CD14-positive monocyte (primary cell): ENCODE measurements around the gene LDLRAD2. TPM values are rescaled to one million over a fixed set of nuclear protein-coding genes. Genes with fewer than 3 reads are reported as not detected.

Experiments
- DNase-seq, 3 donors: peaks; one replicate each; pipeline ENCODE4 v3.0.0-alpha.2; 2011 to 2022
- H2AFZ ChIP-seq: 2 replicates; pipeline ENCODE4 v1.6.0; 2012; ENCODE audit warnings: mild to moderate bottlenecking, low read depth, low read length, inconsistent platforms; ENCODE audit not compliant: insufficient read depth, poor library complexity, severe bottlenecking
- H3K27ac ChIP-seq, 2 donors: 1 replicate in 1 of 2; 2 replicates in 1 of 2; pipeline ENCODE4 v1.5.1; 2012 to 2013; ENCODE audit warnings: low read length in 2 of 2, control low read depth in 1 of 2, inconsistent platforms in 1 of 2, low read depth in 1 of 2, mild to moderate bottlenecking in 1 of 2
- H3K27me3 ChIP-seq, 2 donors: one replicate each; pipeline versions ENCODE4 v1.6.0 to v1.6.1; 2011 to 2013; ENCODE audit warnings: low read length in 2 of 2; ENCODE audit not compliant: control insufficient read depth in 2 of 2, insufficient read depth in 2 of 2
- H3K36me3 ChIP-seq, 2 donors: replicated peaks in 1 of 2; 1 replicate in 1 of 2; 2 replicates in 1 of 2; pipeline versions ENCODE4 v1.5.1 to v1.6.1; 2012 to 2013; ENCODE audit warnings: low read length in 2 of 2, control low read depth in 1 of 2, inconsistent platforms in 1 of 2, mild to moderate bottlenecking in 1 of 2; ENCODE audit not compliant: insufficient read depth in 2 of 2, control insufficient read depth in 1 of 2
- H3K4me1 ChIP-seq, 2 donors: 1 replicate in 1 of 2; 2 replicates in 1 of 2; pipeline versions ENCODE4 v1.5.1 to v1.6.1; 2012 to 2013; ENCODE audit warnings: low read length in 2 of 2, control low read depth in 1 of 2, inconsistent platforms in 1 of 2, mild to moderate bottlenecking in 1 of 2, moderate library complexity in 1 of 2; ENCODE audit not compliant: insufficient read depth in 2 of 2, control insufficient read depth in 1 of 2
- H3K4me2 ChIP-seq: replicated peaks from 2 replicates; pipeline ENCODE3; 2012; ENCODE audit warnings: low read length, moderate library complexity, mild to moderate bottlenecking; ENCODE audit not compliant: poor library complexity, severe bottlenecking; ENCODE audit errors: extremely low read depth
- H3K4me3 ChIP-seq, 3 experiments: fragments of 200-600 bp in 1 of 3; sonication (generic) in 1 of 3; replicated peaks in 1 of 3; 1 replicate in 2 of 3; 2 replicates in 1 of 3; pipeline ENCODE4 v1.5.1; 2011 to 2013; ENCODE audit warnings: low read length in 3 of 3, mild to moderate bottlenecking in 3 of 3, control low read depth in 2 of 3, low read depth in 2 of 3, inconsistent platforms in 1 of 3, moderate library complexity in 1 of 3
- H3K79me2 ChIP-seq: 2 replicates; pipeline ENCODE4 v1.6.0; 2012; ENCODE audit warnings: mild to moderate bottlenecking, control low read depth, inconsistent platforms, low read length, moderate library complexity; ENCODE audit not compliant: insufficient read depth
- H3K9ac ChIP-seq: 2 replicates; pipeline ENCODE4 v1.6.0; 2017; ENCODE audit warnings: low read length, mild to moderate bottlenecking; ENCODE audit not compliant: insufficient read depth, poor library complexity, severe bottlenecking
- H3K9me3 ChIP-seq, 2 donors: replicated peaks in 1 of 2; 1 replicate in 1 of 2; 2 replicates in 1 of 2; pipeline versions ENCODE4 v1.5.1 to v1.6.1; 2012 to 2013; ENCODE audit warnings: low read length in 2 of 2, control low read depth in 1 of 2; ENCODE audit not compliant: control insufficient read depth in 1 of 2, insufficient read depth in 1 of 2
- H4K20me1 ChIP-seq: 2 replicates; pipeline ENCODE4 v1.6.0; 2012; ENCODE audit warnings: mild to moderate bottlenecking, low read length, control low read depth, moderate library complexity; ENCODE audit not compliant: insufficient read depth
- H3K27ac Mint-ChIP-seq, 7 donors: one replicate each; pipeline ENCODE4 v1.8.0; 2020; ENCODE audit warnings: mild to moderate bottlenecking in 7 of 7, mixed read lengths in 7 of 7, moderate library complexity in 6 of 7, inconsistent platforms in 2 of 7
- H3K27me3 Mint-ChIP-seq, 3 donors: one replicate each; pipeline ENCODE4 v1.8.0; 2021 to 2022; ENCODE audit warnings: low read depth in 3 of 3, mild to moderate bottlenecking in 3 of 3, mixed read lengths in 3 of 3, moderate library complexity in 3 of 3, inconsistent platforms in 1 of 3
- H3K36me3 Mint-ChIP-seq, 2 donors: one replicate each; pipeline ENCODE4 v1.8.0; 2020; ENCODE audit warnings: mixed read lengths in 2 of 2, inconsistent platforms in 1 of 2, mild to moderate bottlenecking in 1 of 2
- H3K4me1 Mint-ChIP-seq: one replicate; pipeline ENCODE4 v1.8.0; 2020; ENCODE audit warnings: mild to moderate bottlenecking, mixed read lengths
- H3K4me3 Mint-ChIP-seq, 2 donors: one replicate each; pipeline ENCODE4 v1.8.0; 2020; ENCODE audit warnings: mild to moderate bottlenecking in 2 of 2, mixed read lengths in 2 of 2, moderate library complexity in 1 of 2
- H3K9me3 Mint-ChIP-seq, 7 donors: one replicate each; pipeline ENCODE4 v1.8.0; 2020 to 2022; ENCODE audit warnings: mixed read lengths in 7 of 7, mild to moderate bottlenecking in 6 of 7, moderate library complexity in 6 of 7, inconsistent platforms in 2 of 7
- WGBS: methylation state at CpG from one replicate; pipeline ENCODE4 v1.1.5; 2013; ENCODE audit warnings: missing lambda C conversion rate; ENCODE audit not compliant: insufficient coverage; 5-methylcytosine and 5-hydroxymethylcytosine counted together
- intact Hi-C, 2 donors: fragments of 100-400 bp; cut with micrococcal nuclease; formaldehyde crosslinking; loops; one replicate each; pipeline versions ENCODE4 v1.15.0 to v1.15.1; 2023
- polyA plus RNA-seq, 3 donors: library from polyadenylated mRNA; depleted of rRNA in 1 of 3; unstranded in 2 of 3; stranded (reverse) in 1 of 3; fragments of 300-500 nt in 2 of 3; fragments of >200 nt in 1 of 3; fragmentation: Illumina TruSeq in 2 of 3; gene quantifications; 1 replicate in 2 of 3; 2 replicates in 1 of 3; pipeline ENCODE4 v1.2.3, GENCODE V29; 2012 to 2021
- TF ChIP-seq, protein P1 (sequence below): fragments of 200-600 bp; IDR thresholded peaks from one replicate; pipeline ENCODE4 v1.8.0; 2022; ENCODE audit warnings: antibody characterized with exemption, mild to moderate bottlenecking

The LDLRAD2 gene
- polyA plus RNA-seq, 3 donors, result 0.63 TPM; not detected in 2

DNA sequence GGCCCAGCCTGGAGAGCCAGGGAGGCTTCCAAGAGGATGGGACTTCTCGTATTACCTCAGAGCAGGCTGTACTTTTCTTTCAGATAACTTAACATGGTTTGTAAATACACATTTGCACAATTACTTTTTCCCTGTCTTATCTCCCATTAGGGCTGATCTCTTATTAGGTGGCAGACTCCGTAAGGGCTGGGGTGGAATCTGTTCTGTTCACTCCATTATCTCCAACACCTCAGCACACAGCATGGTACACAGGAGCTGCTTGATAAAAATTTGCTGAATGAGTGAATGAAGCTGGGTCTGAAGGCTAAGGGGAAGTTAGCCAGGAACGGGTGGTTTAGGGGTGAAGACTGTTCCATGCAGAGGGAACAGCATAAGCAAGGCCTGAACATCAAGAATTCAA lies 48.9 kb downstream of the LDLRAD2 start:
- 67% methylated on average over 1 of the region's 3 CpGs for WGBS
- Mint-ChIP-seq H3K9me3 (peaks cover 5 to 18% (median 10%) of the 10 kb centered on the region in 7 donors), H3K4me1 (peaks cover 26% of the 10 kb centered on the region), H3K27me3 (peaks cover 0 to 5% (median 1%) of the 10 kb centered on the region in 3 donors), H3K4me3 (no peak overlapping the region), H3K27ac (no peak overlapping the region), H3K36me3 (peaks cover 0 to 5% of the 10 kb centered on the region in 2 donors)
- TF ChIP-seq, protein P1, sequence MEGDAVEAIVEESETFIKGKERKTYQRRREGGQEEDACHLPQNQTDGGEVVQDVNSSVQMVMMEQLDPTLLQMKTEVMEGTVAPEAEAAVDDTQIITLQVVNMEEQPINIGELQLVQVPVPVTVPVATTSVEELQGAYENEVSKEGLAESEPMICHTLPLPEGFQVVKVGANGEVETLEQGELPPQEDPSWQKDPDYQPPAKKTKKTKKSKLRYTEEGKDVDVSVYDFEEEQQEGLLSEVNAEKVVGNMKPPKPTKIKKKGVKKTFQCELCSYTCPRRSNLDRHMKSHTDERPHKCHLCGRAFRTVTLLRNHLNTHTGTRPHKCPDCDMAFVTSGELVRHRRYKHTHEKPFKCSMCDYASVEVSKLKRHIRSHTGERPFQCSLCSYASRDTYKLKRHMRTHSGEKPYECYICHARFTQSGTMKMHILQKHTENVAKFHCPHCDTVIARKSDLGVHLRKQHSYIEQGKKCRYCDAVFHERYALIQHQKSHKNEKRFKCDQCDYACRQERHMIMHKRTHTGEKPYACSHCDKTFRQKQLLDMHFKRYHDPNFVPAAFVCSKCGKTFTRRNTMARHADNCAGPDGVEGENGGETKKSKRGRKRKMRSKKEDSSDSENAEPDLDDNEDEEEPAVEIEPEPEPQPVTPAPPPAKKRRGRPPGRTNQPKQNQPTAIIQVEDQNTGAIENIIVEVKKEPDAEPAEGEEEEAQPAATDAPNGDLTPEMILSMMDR, result no peak
- Histone ChIP-seq H3K9me3 (peaks cover 0 to 13% of the 10 kb centered on the region in 2 donors), H3K36me3 (no peaks in the 10 kb centered on the region), H3K4me3 (no peak overlapping the region), H3K79me2 (no peaks in the 10 kb centered on the region), H3K4me1 (peaks cover 10 to 13% of the 10 kb centered on the region in 2 donors), H3K27ac (no peak overlapping the region), H2AFZ (no peak overlapping the region), H3K9ac (no peak overlapping the region), H3K27me3 (no peaks in the 10 kb centered on the region), H4K20me1 (no peaks in the 10 kb centered on the region), H3K4me2 (no peak overlapping the region)
- no peak for DNase-seq
- intact Hi-C loops, result no loop called here

DNA sequence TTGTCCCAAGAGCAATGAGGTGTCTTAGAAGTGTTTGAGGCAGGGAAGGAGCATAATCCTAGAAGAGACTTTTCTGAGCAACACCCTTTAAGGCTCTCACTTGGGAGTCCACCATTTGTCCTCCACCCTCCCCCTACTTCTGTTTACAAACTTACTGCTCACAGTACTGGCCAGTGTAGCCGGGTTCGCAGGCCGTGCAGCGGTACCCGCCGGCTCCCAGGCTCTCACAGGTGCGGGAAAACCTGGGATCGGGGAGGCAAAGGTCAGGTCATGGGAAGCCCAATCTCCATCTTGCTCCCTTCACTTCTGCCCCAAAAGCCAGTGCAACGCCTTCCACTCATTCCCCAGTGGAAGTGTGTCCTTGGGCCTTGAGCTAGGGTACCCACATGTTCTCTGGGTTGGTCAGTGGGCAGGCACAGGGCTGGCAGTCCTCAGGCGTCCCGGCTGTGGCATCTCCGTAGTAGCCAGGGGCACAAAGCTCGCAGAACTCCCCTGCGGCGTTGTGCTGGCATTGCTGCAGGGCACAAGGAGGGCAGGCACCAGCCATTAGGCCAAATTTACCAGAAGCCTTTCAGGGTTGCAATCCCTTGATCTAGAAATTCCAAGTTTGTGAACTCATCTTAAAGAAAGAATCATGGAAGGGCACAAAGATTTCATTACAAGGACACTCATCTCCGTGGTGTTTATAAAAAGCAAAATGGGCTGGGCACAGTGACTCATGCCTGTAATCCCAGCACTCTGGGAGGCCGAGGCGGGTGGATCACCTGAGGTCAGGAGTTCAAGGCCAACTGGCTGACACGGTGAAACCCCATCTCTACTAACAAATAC lies 49.8 kb downstream of the LDLRAD2 start:
- Histone ChIP-seq H3K4me2 (no peak overlapping the region), H3K27me3 (no peaks in the 10 kb centered on the region), H3K9me3 (peaks cover 0 to 13% of the 10 kb centered on the region in 2 donors), H3K36me3 (no peaks in the 10 kb centered on the region), H3K9ac (no peak overlapping the region), H3K79me2 (no peaks in the 10 kb centered on the region), H3K4me3 (no peak overlapping the region), H4K20me1 (no peaks in the 10 kb centered on the region), H3K4me1 (peaks cover 9 to 12% of the 10 kb centered on the region in 2 donors), H2AFZ (no peak overlapping the region), H3K27ac (no peak overlapping the region)
- Mint-ChIP-seq H3K4me3 (no peak overlapping the region), H3K36me3 (peaks cover 0 to 5% of the 10 kb centered on the region in 2 donors), H3K27me3 (peaks cover 0 to 3% (median 3%) of the 10 kb centered on the region in 3 donors), H3K27ac (no peak overlapping the region), H3K9me3 (peaks cover 5 to 18% (median 10%) of the 10 kb centered on the region in 7 donors), H3K4me1 (peaks cover 26% of the 10 kb centered on the region)
- DNase-seq, result no peak
- TF ChIP-seq, protein P1, result no peak
- intact Hi-C loops, result no loop called here
- 99% methylated on average over 16 of the region's 19 CpGs for WGBS
